Gastrocnemius medialis (tissue), 4 donors: ENCODE data around the gene CHMP6. TPM values are rescaled to one million over a fixed set of nuclear protein-coding genes. Genes with fewer than 3 reads are reported as not detected.

Source experiments
- ATAC-seq, 2 donors: fragments of 150-250 bp; one replicate each; pipeline ENCODE4 v1.9.1; 2016
- DNase-seq, 2 donors: peaks; one replicate each; pipeline ENCODE4 v3.0.0-alpha.2; 2019
- H3K27ac ChIP-seq, 4 donors: fragments of 200-600 bp; sonication (generic); 1 replicate in 1 of 4; 2 replicates in 3 of 4; pipeline ENCODE4 v1.5.1; 2016 to 2018; ENCODE audit warnings: mild to moderate bottlenecking in 2 of 4, moderate library complexity in 1 of 4
- H3K27me3 ChIP-seq, 3 donors: fragments of 200-600 bp; sonication (generic) in 2 of 3; 1 replicate in 1 of 3; 2 replicates in 2 of 3; pipeline versions ENCODE4 v1.5.1 to v1.6.0; 2016 to 2019; ENCODE audit warnings: mild to moderate bottlenecking in 1 of 3, moderate library complexity in 1 of 3
- H3K36me3 ChIP-seq, 2 donors: fragments of 200-600 bp; sonication (generic) in 1 of 2; one replicate each; pipeline ENCODE4 v1.5.1; 2017 to 2018
- H3K4me1 ChIP-seq, 2 donors: fragments of 200-600 bp; sonication (generic) in 1 of 2; one replicate each; pipeline ENCODE4 v1.5.1; 2016 to 2017; ENCODE audit warnings: mild to moderate bottlenecking in 2 of 2
- H3K4me3 ChIP-seq, 4 donors: fragments of 200-600 bp; sonication (generic) in 3 of 4; 1 replicate in 1 of 4; 2 replicates in 3 of 4; pipeline ENCODE4 v1.5.1; 2016 to 2019; ENCODE audit warnings: mild to moderate bottlenecking in 2 of 4
- H3K9me3 ChIP-seq, 3 donors: fragments of 200-600 bp; sonication (generic) in 2 of 3; 1 replicate in 1 of 3; 2 replicates in 2 of 3; pipeline ENCODE4 v1.5.1; 2016 to 2019
- CTCF ChIP-seq, 5 experiments: fragments of 450-650 bp in 3 of 5; fragments of 200-600 bp in 2 of 5; sonication (generic) in 2 of 5; IDR thresholded peaks in 4 of 5; conservative IDR thresholded peaks in 1 of 5; 1 replicate in 4 of 5; 2 replicates in 1 of 5; pipeline ENCODE4 v1.5.1; 2016 to 2019; ENCODE audit warnings: antibody characterized with exemption in 5 of 5, mild to moderate bottlenecking in 3 of 5, moderate library complexity in 3 of 5
- POLR2A ChIP-seq, 2 donors: fragments of 450-650 bp; IDR thresholded peaks; one replicate each; pipeline ENCODE4 v1.6.1; 2017; ENCODE audit warnings: antibody characterized with exemption in 2 of 2, mild to moderate bottlenecking in 2 of 2, moderate library complexity in 2 of 2
- in situ Hi-C, 4 donors: fragments of 200-750 bp; cut with MboI; loops; one replicate each; pipeline versions ENCODE4 v1.15.0 to v1.8.0; 2017; ENCODE audit warnings: low sequenced_read_pairs in 4 of 4
- intact Hi-C: fragments of 100-400 bp; cut with DNase I; formaldehyde crosslinking; loops from one replicate; pipeline ENCODE4 v1.15.1; 2023; ENCODE audit warnings: low total_unique reads
- total RNA-seq, 4 donors: library from RNA; depleted of rRNA; stranded (reverse); fragments of >200 nt; gene quantifications; one replicate each; pipeline versions ENCODE4 v1.1.0 to v1.2.3, GENCODE V29; 2016

Gene CHMP6
- total RNA-seq, 4 donors from 2014 or later: 29.8 to 33.3 (median 33.0) TPM

- Histone ChIP-seq H3K27me3 (peaks cover 35 to 46% (median 41%) of the 10 kb centered on the region in 3 donors), H3K27ac (no peak overlapping the region), H3K4me1 (peaks cover 20 to 34% of the 10 kb centered on the region in 2 donors), H3K9me3 (no peaks in the 10 kb centered on the region), H3K4me3 (peak overlapping the region in 2 of 4 donors; percentile 19 to 20), H3K36me3 (no peaks in the 10 kb centered on the region)
- DNase-seq: no peak
- no peak for TF ChIP-seq CTCF (IDR thresholded peaks at IDR 0.05 in 4 of 5, conservative IDR thresholded peaks at IDR 0.05 in 1 of 5)
- no peak for TF ChIP-seq POLR2A (IDR thresholded peaks at IDR 0.05)
- intact Hi-C loops: no loop called here
- no peak for ATAC-seq
- in situ Hi-C loops: loop anchor here in 1 of 4 donors (10.0 kb wide), 1 partner anchor 68 kb away; no protein-coding TSS in a partner anchor
Measured at GRCh38 chr17:81026266-81027036, 34.8 kb downstream of the CHMP6 start.

DNA sequence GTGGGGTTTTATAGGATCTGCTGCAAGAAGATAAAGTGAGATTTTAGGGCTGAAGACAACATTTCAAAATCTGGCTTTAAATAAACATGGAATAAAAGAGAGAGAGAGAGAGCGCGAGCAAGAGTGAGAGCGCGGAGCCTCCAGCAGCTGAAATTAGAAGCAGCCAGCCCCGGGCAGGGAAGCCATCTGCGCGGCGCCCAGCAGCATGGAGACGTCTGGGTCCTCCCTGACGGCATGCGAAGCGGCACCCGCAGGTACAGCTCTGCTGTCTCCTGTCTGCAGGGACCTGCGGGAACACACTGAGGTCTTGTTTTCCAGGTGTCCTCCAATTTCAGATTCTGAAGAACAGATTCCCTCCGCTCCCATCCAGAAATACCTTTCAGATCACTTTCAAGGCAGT, 35.4 kb downstream of the CHMP6 start:
- Histone ChIP-seq H3K4me1 (peaks cover 18 to 28% of the 10 kb centered on the region in 2 donors), H3K27me3 (peaks cover 35 to 46% (median 41%) of the 10 kb centered on the region in 3 donors), H3K27ac (no peak overlapping the region), H3K36me3 (no peaks in the 10 kb centered on the region), H3K4me3 (peak overlapping the region in 2 of 4 donors; percentile 19 to 20), H3K9me3 (no peaks in the 10 kb centered on the region)
- intact Hi-C loops (no loop called here), in situ Hi-C loops (loop anchor here in 1 of 4 donors (10.0 kb wide), 1 partner anchor 68 kb away; no protein-coding TSS in a partner anchor)
- no peak for ATAC-seq
- DNase-seq: no peak
- TF ChIP-seq POLR2A (IDR thresholded peaks at IDR 0.05): no peak
- no peak for TF ChIP-seq CTCF (IDR thresholded peaks at IDR 0.05 in 4 of 5, conservative IDR thresholded peaks at IDR 0.05 in 1 of 5)

DNA sequence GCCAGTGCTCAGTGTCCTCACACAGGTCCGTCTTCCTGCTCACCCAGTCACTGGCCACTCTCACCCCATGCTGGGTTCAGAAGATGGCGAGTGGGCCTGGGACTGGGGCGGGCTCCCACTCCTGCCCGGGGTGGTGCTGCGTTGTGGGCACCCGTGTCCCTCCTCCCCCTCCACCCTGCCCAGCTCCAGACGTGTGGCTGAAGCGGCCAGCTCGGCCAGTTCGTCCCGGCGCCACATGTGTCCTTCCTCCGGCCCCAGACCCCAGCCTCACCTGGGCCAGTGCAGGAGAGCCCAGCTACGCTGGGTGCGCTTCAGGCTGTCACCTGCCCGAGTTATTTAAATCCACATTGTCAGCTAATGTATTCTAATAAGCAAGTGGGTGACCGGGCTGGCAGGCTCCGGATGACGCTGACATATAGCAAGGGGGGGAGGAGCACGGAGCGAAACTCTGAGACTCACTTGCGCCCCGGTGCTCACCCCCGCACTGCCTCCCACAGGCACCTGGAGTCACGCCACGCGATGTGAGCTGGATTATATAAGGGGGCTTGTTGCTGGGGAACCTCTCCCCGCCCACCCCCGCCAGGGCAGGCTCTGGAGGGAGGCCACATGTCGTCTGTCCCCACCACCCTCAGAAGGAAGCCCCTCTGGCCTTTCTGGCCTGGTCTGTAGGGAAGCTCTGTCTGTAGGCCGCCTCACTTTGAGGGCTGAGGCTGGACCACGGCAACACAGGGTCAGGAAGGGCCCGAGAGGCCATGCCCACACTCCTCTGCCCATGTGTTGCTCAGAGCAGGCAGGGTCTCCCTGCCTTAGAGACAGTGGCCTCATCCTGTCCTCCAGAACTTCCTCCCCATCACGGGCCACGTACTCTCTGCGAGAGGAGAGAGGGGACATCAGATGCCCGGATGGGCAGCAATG, 36.2 kb downstream of the CHMP6 start:
- in situ Hi-C loops (loop anchor here in 1 of 4 donors (10.0 kb wide), 1 partner anchor 67 kb away; no protein-coding TSS in a partner anchor), intact Hi-C loops (no loop called here)
- H3K27me3 ChIP-seq: peaks cover 35 to 46% (median 41%) of the 10 kb centered on the region in 3 donors
- H3K36me3 ChIP-seq: no peaks in the 10 kb centered on the region
- H3K4me3 ChIP-seq: no peak overlapping the region
- TF ChIP-seq CTCF (IDR thresholded peaks at IDR 0.05 in 4 of 5, conservative IDR thresholded peaks at IDR 0.05 in 1 of 5) (no peak), POLR2A (IDR thresholded peaks at IDR 0.05) (no peak)
- DNase-seq: no peak
- no peak for ATAC-seq
- no peak overlapping the region for H3K27ac ChIP-seq
- no peaks in the 10 kb centered on the region for H3K9me3 ChIP-seq
- peaks cover 18 to 28% of the 10 kb centered on the region in 2 donors for H3K4me1 ChIP-seq

- ATAC-seq (no peak), DNase-seq (no peak)
- H3K27me3 ChIP-seq: peaks cover 35 to 46% (median 41%) of the 10 kb centered on the region in 3 donors
- peaks cover 18 to 28% of the 10 kb centered on the region in 2 donors for H3K4me1 ChIP-seq
- in situ Hi-C loops: loop anchor here in 1 of 4 donors (10.0 kb wide), 1 partner anchor 66 kb away; no protein-coding TSS in a partner anchor
- TF ChIP-seq CTCF (IDR thresholded peaks at IDR 0.05 in 4 of 5, conservative IDR thresholded peaks at IDR 0.05 in 1 of 5) (no peak), POLR2A (IDR thresholded peaks at IDR 0.05) (no peak)
- no peak overlapping the region for H3K4me3 ChIP-seq
- intact Hi-C loops: no loop called here
- no peaks in the 10 kb centered on the region for H3K9me3 ChIP-seq
- H3K27ac ChIP-seq: no peak overlapping the region
- H3K36me3 ChIP-seq: no peaks in the 10 kb centered on the region
Measured at GRCh38 chr17:81028506-81028858, 36.8 kb downstream of the CHMP6 start.
